AG20443 (cell line): ENCODE data around the gene ALG12.
"Not testable (repeated sequence)": the region's sequence is repeated elsewhere in the genome, so short reads cannot be mapped to it uniquely, and the experiment has no call there.

Experiments used
- DNase-seq: peaks from one replicate; pipeline ENCODE4 v3.0.0; 2012; ENCODE audit warnings: low spot score, mixed read lengths

ALG12 gene

GRCh38 chr22:49867303-49868265 lies 50.7 kb downstream of the ALG12 start:
- DNase-seq = no peak

GRCh38 chr22:49866646-49867045 lies 51.6 kb downstream of the ALG12 start:
- DNase-seq = no peak

GRCh38 chr22:49866134-49866533 lies 52.1 kb downstream of the ALG12 start:
- no peak for DNase-seq

GRCh38 chr22:49865156-49865555 lies 53.1 kb downstream of the ALG12 start:
- DNase-seq = no peak

GRCh38 chr22:49863931-49864330 lies 54.3 kb downstream of the ALG12 start:
- no peak for DNase-seq

- DNase-seq = no peak
Measured at GRCh38 chr22:49862496-49862776, 55.8 kb downstream of the ALG12 start.

- no peak for DNase-seq
Measured at GRCh38 chr22:49861642-49862495, 56.4 kb downstream of the ALG12 start.

- no peak for DNase-seq
Measured at GRCh38 chr22:49858827-49859226, 59.4 kb downstream of the ALG12 start.

- no peak for DNase-seq
Measured at GRCh38 chr22:49856766-49857618, 61.2 kb downstream of the ALG12 start.

GRCh38 chr22:49856343-49856742 lies 61.9 kb downstream of the ALG12 start:
- no peak for DNase-seq

GRCh38 chr22:49855251-49855911 lies 62.9 kb downstream of the ALG12 start:
- DNase-seq = no peak

- DNase-seq = peak; percentile 48
Measured at GRCh38 chr22:49853981-49854831, 64.0 kb downstream of the ALG12 start.

GRCh38 chr22:49852898-49853894 lies 65.0 kb downstream of the ALG12 start, which contains the start of gene ZBED4:
TSS of gene ZBED4 (plus strand) at chr22:49853844. CDS start at chr22:49883663, 29,819 bp downstream.
- peak; percentile 100 for DNase-seq

GRCh38 chr22:49852568-49852897 lies 65.7 kb downstream of the ALG12 start:
- not testable (repeated sequence) for DNase-seq

- no peak for DNase-seq
Measured at GRCh38 chr22:49850959-49851802, 67.1 kb downstream of the ALG12 start.
